Right hindlimb (tissue), 1 donor: ENCODE measurements around the gene PLEKHA6.

Experiments used
- DNase-seq: peaks from one replicate; pipeline ENCODE4 v3.0.0-alpha.2; 2018

Gene PLEKHA6

GRCh38 chr1:204282761-204283221 is 76.9 kb downstream of the PLEKHA6 start:
- no peak for DNase-seq

GRCh38 chr1:204280099-204280961 is 79.4 kb downstream of the PLEKHA6 start:
- DNase-seq = no peak

- no peak for DNase-seq
These were observed 80.8 kb downstream of the PLEKHA6 start for GRCh38 chr1:204278958-204279357.

- no peak for DNase-seq
These were observed 81.5 kb downstream of the PLEKHA6 start for GRCh38 chr1:204278251-204278650.

GRCh38 chr1:204277563-204278219 is 82.0 kb downstream of the PLEKHA6 start:
- DNase-seq = no peak

- DNase-seq = no peak
These were observed 83.9 kb downstream of the PLEKHA6 start for GRCh38 chr1:204275695-204276370.

- DNase-seq = no peak
These were observed 85.3 kb downstream of the PLEKHA6 start for GRCh38 chr1:204274446-204274845.

GRCh38 chr1:204272505-204272904 is 87.2 kb downstream of the PLEKHA6 start:
- no peak for DNase-seq

- no peak for DNase-seq
These were observed 87.8 kb downstream of the PLEKHA6 start for GRCh38 chr1:204271970-204272369.

GRCh38 chr1:204268101-204268500 is 91.6 kb downstream of the PLEKHA6 start:
- no peak for DNase-seq

GRCh38 chr1:204267191-204267601 is 92.5 kb downstream of the PLEKHA6 start:
- no peak for DNase-seq

GRCh38 chr1:204266504-204267034 is 93.2 kb downstream of the PLEKHA6 start:
- no peak for DNase-seq

- DNase-seq = no peak
These were observed 94.1 kb downstream of the PLEKHA6 start for GRCh38 chr1:204265665-204266064.

- no peak for DNase-seq
These were observed 94.9 kb downstream of the PLEKHA6 start for GRCh38 chr1:204264805-204265204.

- no peak for DNase-seq
These were observed 96.3 kb downstream of the PLEKHA6 start for GRCh38 chr1:204263254-204263910.

GRCh38 chr1:204262506-204263253 is 97.0 kb downstream of the PLEKHA6 start:
- DNase-seq = no peak

- no peak for DNase-seq
These were observed 97.8 kb downstream of the PLEKHA6 start for GRCh38 chr1:204261746-204262505.

GRCh38 chr1:204261266-204261665 is 98.5 kb downstream of the PLEKHA6 start:
- DNase-seq = no peak

GRCh38 chr1:204260601-204261197 is 99.0 kb downstream of the PLEKHA6 start:
- DNase-seq = no peak

- no peak for DNase-seq
These were observed 99.9 kb downstream of the PLEKHA6 start for GRCh38 chr1:204259782-204260181.

GRCh38 chr1:204259196-204259595 is 100.5 kb downstream of the PLEKHA6 start:
- no peak for DNase-seq
